ENCODE data around the gene CPA3. TPM values are rescaled to one million over a fixed set of nuclear protein-coding genes. Genes with fewer than 3 reads are reported as not detected.

CPA3 gene
- 10 to 100 TPM in 1 of 4 donors, 1 to 10 TPM in 3; 1.9 to 19.8 (median 4.1) TPM for total RNA-seq

- no peak for DNase-seq (ENCODE audit: low spot score in 2 of 2)
- no peak within 1 kb of the TSS for H3K4me3 ChIP-seq (ENCODE audit: low read depth, poor library complexity, severe bottlenecking)
- TF ChIP-seq POLR2A (IDR thresholded peaks at IDR 0.05) (no peak), CTCF (IDR thresholded peaks at IDR 0.05) (no peak)
- intact Hi-C loops (cut with DNase I; ENCODE audit: low total_unique reads), result loop anchor here (10.0 kb wide), 2 partner anchors 80 to 410 kb away; no protein-coding TSS in a partner anchor
- WGBS, 2 donors, result 59 to 76% methylated on average over 1 of the region's 1 CpG
Observed at GRCh38 chr3:148865049-148865448, at the start of gene CPA3. Gene CPA3 (plus strand): TSS chr3:148865296. CDS start chr3:148865308, 12 bp downstream.

- TF ChIP-seq POLR2A (IDR thresholded peaks at IDR 0.05), result no peak
- TF ChIP-seq CTCF (IDR thresholded peaks at IDR 0.05), result no peak
- intact Hi-C loops (cut with DNase I; ENCODE audit: low total_unique reads), result no loop called here
- WGBS, 2 donors, result 59 to 60% methylated on average over 11 of the region's 11 CpGs
Observed at GRCh38 chr3:148815316-148816110, 49.6 kb upstream of the CPA3 start.

GRCh38 chr3:148816427-148816826 lies 48.7 kb upstream of the CPA3 start:
- no peak for TF ChIP-seq CTCF (IDR thresholded peaks at IDR 0.05)
- no peak for TF ChIP-seq POLR2A (IDR thresholded peaks at IDR 0.05)
- no peak overlapping the region for H3K4me3 ChIP-seq (ENCODE audit: low read depth, poor library complexity, severe bottlenecking)
- intact Hi-C loops (cut with DNase I; ENCODE audit: low total_unique reads), result no loop called here
- 63 to 67% methylated on average over 2 of the region's 2 CpGs for WGBS, 2 donors
- DNase-seq (ENCODE audit: low spot score in 2 of 2), result no peak

More at GRCh38 chr3:148815316-148816110, 49.6 kb upstream of the CPA3 start:
- no peak overlapping the region for H3K4me3 ChIP-seq (ENCODE audit: low read depth, poor library complexity, severe bottlenecking)
- DNase-seq (ENCODE audit: low spot score in 2 of 2), result no peak

- TF ChIP-seq POLR2A (IDR thresholded peaks at IDR 0.05) (no peak), CTCF (IDR thresholded peaks at IDR 0.05) (no peak)
- WGBS, 2 donors, result 29 to 51% methylated on average over 3 of the region's 3 CpGs
- intact Hi-C loops (cut with DNase I; ENCODE audit: low total_unique reads), result no loop called here
- no peak overlapping the region for H3K4me3 ChIP-seq (ENCODE audit: low read depth, poor library complexity, severe bottlenecking)
- no peak for DNase-seq (ENCODE audit: low spot score in 2 of 2)
Observed at GRCh38 chr3:148816981-148817525, 48.0 kb upstream of the CPA3 start.

GRCh38 chr3:148820361-148821245 lies 44.5 kb upstream of the CPA3 start:
- intact Hi-C loops (cut with DNase I; ENCODE audit: low total_unique reads), result no loop called here
- no peak overlapping the region for H3K4me3 ChIP-seq (ENCODE audit: low read depth, poor library complexity, severe bottlenecking)
- no peak for DNase-seq (ENCODE audit: low spot score in 2 of 2)
- TF ChIP-seq POLR2A (IDR thresholded peaks at IDR 0.05) (no peak), CTCF (IDR thresholded peaks at IDR 0.05) (no peak)
- 73 to 76% methylated on average over 7 of the region's 7 CpGs for WGBS, 2 donors
